A673 (cell line): ENCODE results near the gene ZBTB7B. TPM values are rescaled to one million over a fixed set of nuclear protein-coding genes. Genes with fewer than 3 reads are reported as not detected.

Experiments
- BruUV-seq: library from RNA; stranded (reverse); fragments of 400-500 nt; replicated peaks from 2 replicates; lab custom pipeline; 2021; lab: Mats Ljungman, UMichigan
- CTCF ChIA-PET: fragments of 300-600 bp; sonication (Branson Sonifier 250); formaldehyde crosslinking; loops from one replicate; lab custom pipeline; 2022; ENCODE audit warnings: antibody characterized with exemption; lab: Charles Lee
- POLR2A ChIA-PET: fragments of 300-600 bp; sonication (Branson Sonifier 250); formaldehyde crosslinking; loops from one replicate; lab custom pipeline; 2022; ENCODE audit warnings: antibody characterized with exemption; ENCODE audit not compliant: low non-redundant PET; lab: Charles Lee
- DNase-seq: peaks from one replicate; pipeline ENCODE4 v3.0.0-alpha.2; 2015; ENCODE audit warnings: low spot score
- H3K27ac ChIP-seq: fragments of 200-600 bp; sonication (generic); 2 replicates; pipeline ENCODE4 v1.5.1; 2016; ENCODE audit warnings: mixed run types, low read depth, mild to moderate bottlenecking, mixed read lengths, antibody characterized with exemption, low read length; ENCODE audit not compliant: poor library complexity, severe bottlenecking
- H3K27me3 ChIP-seq: fragments of 200-600 bp; sonication (generic); replicated peaks from 2 replicates; pipeline ENCODE4 v1.6.1; 2017; ENCODE audit warnings: mixed run types, low read depth, mild to moderate bottlenecking, mixed read lengths, antibody characterized with exemption, low read length; ENCODE audit not compliant: insufficient read depth, poor library complexity
- H3K36me3 ChIP-seq: fragments of 200-600 bp; sonication (generic); 2 replicates; pipeline ENCODE4 v1.6.1; 2016; ENCODE audit warnings: mixed run types, mild to moderate bottlenecking, mixed read lengths, antibody characterized with exemption, low read length; ENCODE audit not compliant: insufficient read depth, poor library complexity, severe bottlenecking
- H3K4me1 ChIP-seq: fragments of 200-600 bp; sonication (generic); 2 replicates; pipeline ENCODE4 v1.6.1; 2017; ENCODE audit warnings: mixed run types, mild to moderate bottlenecking, mixed read lengths, antibody characterized with exemption, low read length; ENCODE audit not compliant: insufficient read depth, poor library complexity, severe bottlenecking
- H3K4me3 ChIP-seq: fragments of 200-600 bp; sonication (generic); 2 replicates; pipeline ENCODE4 v1.5.1; 2016; ENCODE audit warnings: low read depth, mixed run types, mild to moderate bottlenecking, mixed read lengths, low read length; ENCODE audit not compliant: poor library complexity, severe bottlenecking
- H3K9me3 ChIP-seq: fragments of 200-600 bp; sonication (generic); 2 replicates; pipeline ENCODE4 v1.6.1; 2016; ENCODE audit warnings: mixed run types, low read depth, mild to moderate bottlenecking, mixed read lengths, antibody characterized with exemption, low read length; ENCODE audit not compliant: poor library complexity, severe bottlenecking
- CTCF ChIP-seq: fragments of 300-800, 200-600 bp; sonication (generic); conservative IDR thresholded peaks from 2 replicates; pipeline ENCODE4 v1.5.1; 2017; ENCODE audit warnings: low read depth, mild to moderate bottlenecking, antibody characterized with exemption, low read length, moderate library complexity, mixed read lengths
- EZH2 ChIP-seq: fragments of 200-600 bp; sonication (generic); IDR thresholded peaks from 2 replicates; pipeline ENCODE4 v1.6.1; 2017; ENCODE audit warnings: borderline replicate concordance, low read depth, mild to moderate bottlenecking, mixed read lengths, antibody characterized with exemption, low read length; ENCODE audit not compliant: poor library complexity, severe bottlenecking
- intact Hi-C: fragments of 100-400 bp; cut with micrococcal nuclease; formaldehyde crosslinking; loops from one replicate; pipeline ENCODE4 v1.10.0; 2022; ENCODE audit not compliant: unreplicated experiment
- total RNA-seq: library from RNA; stranded (reverse); gene quantifications from 2 replicates; pipeline ENCODE4 v1.2.3, GENCODE V29; 2021

Gene ZBTB7B
- total RNA-seq, 1 experiment from 2014 or later: 19.2 TPM

GRCh38 chr1:154972517-154973343 lies 29.9 kb upstream of the ZBTB7B start:
- no peaks in the 10 kb centered on the region for H3K27me3 ChIP-seq
- H3K4me1 ChIP-seq: peaks cover 63% of the 10 kb centered on the region
- POLR2A ChIA-PET: interaction anchor here (0.6 kb wide), 1 partner anchor 8 kb away, joined by 3 read pairs; no protein-coding TSS in a partner anchor
- TF ChIP-seq EZH2: no peak
- no peak for TF ChIP-seq CTCF
- peaks cover 20% of the 10 kb centered on the region for H3K36me3 ChIP-seq
- H3K27ac ChIP-seq: peak overlapping the region; percentile 96
- peak; percentile 86 for DNase-seq
- H3K9me3 ChIP-seq: no peaks in the 10 kb centered on the region
- peak overlapping the region; percentile 59 for H3K4me3 ChIP-seq
- intact Hi-C loops: no loop called here
- BruUV-seq: no TSS peak
- CTCF ChIA-PET: interaction anchor here (1.0 to 1.1 kb wide), 2 partner anchors 22 to 39 kb away, joined by 4 to 6 read pairs; no protein-coding TSS in a partner anchor

- TF ChIP-seq CTCF (peak; percentile 41; the same call in 1 of the 2 replicates), EZH2 (no peak)
- intact Hi-C loops: no loop called here
- TSS peak; percentile 43 for BruUV-seq
- H3K27me3 ChIP-seq: no peaks in the 10 kb centered on the region
- H3K4me1 ChIP-seq: peaks cover 55% of the 10 kb centered on the region
- ChIA-PET CTCF (interaction anchor here (0.9 to 1.1 kb wide), 4 partner anchors 12 to 77 kb away, joined by 4 to 6 read pairs (median 4); partner anchors contain the start of gene PYGO2), POLR2A (interaction anchor here (0.6 to 0.7 kb wide), 3 partner anchors 9 to 406 kb away, joined by 3 to 23 read pairs (median 3); partner anchors contain the start of gene CHRNB2)
- DNase-seq: peak; percentile 97
- no peaks in the 10 kb centered on the region for H3K9me3 ChIP-seq
- H3K27ac ChIP-seq: peak overlapping the region; percentile 96
- H3K4me3 ChIP-seq: peak overlapping the region; percentile 59
- peaks cover 20% of the 10 kb centered on the region for H3K36me3 ChIP-seq
Observed at GRCh38 chr1:154973344-154974101, 29.1 kb upstream of the ZBTB7B start.
